Neutrophil (primary cell): ENCODE measurements around the gene PGM2L1.

ENCODE experiments used
- H3K27ac ChIP-seq: fragments of 200-600 bp; sonication (generic); 2 replicates; pipeline ENCODE4 v1.5.1; 2016; ENCODE audit warnings: mild to moderate bottlenecking, moderate library complexity
- H3K27me3 ChIP-seq: fragments of 200-600 bp; sonication (generic); 2 replicates; pipeline ENCODE4 v1.6.0; 2016; ENCODE audit warnings: mild to moderate bottlenecking
- H3K36me3 ChIP-seq: fragments of 200-600 bp; sonication (generic); 2 replicates; pipeline ENCODE4 v1.5.1; 2017
- H3K4me1 ChIP-seq, 2 experiments: fragments of 200-600 bp in 1 of 2; sonication (generic) in 1 of 2; 1 replicate in 1 of 2; 2 replicates in 1 of 2; pipeline versions ENCODE4 v1.5.1 to v1.6.1; 2013 to 2016; ENCODE audit warnings: low read depth in 1 of 2, low read length in 1 of 2, mild to moderate bottlenecking in 1 of 2, moderate library complexity in 1 of 2; ENCODE audit not compliant: control insufficient read depth in 1 of 2, insufficient read depth in 1 of 2
- H3K4me3 ChIP-seq, 2 experiments: fragments of 200-600 bp in 1 of 2; sonication (generic) in 1 of 2; 1 replicate in 1 of 2; 2 replicates in 1 of 2; pipeline ENCODE4 v1.5.1; 2013 to 2016; ENCODE audit warnings: low read depth in 1 of 2, low read length in 1 of 2, mild to moderate bottlenecking in 1 of 2, moderate library complexity in 1 of 2
- H3K9me3 ChIP-seq: fragments of 200-600 bp; sonication (generic); 2 replicates; pipeline ENCODE4 v1.5.1; 2016
- TF ChIP-seq, protein P1 (sequence below): fragments of 200-600 bp; sonication (generic); IDR thresholded peaks from 2 replicates; pipeline ENCODE4 v1.5.1; 2016; ENCODE audit warnings: antibody characterized with exemption

Gene PGM2L1

GRCh38 chr11:74412733-74413359, 14.6 kb upstream of the PGM2L1 start:
- Histone ChIP-seq H3K27ac (no peak overlapping the region), H3K27me3 (no peaks in the 10 kb centered on the region), H3K9me3 (no peaks in the 10 kb centered on the region), H3K4me1 (no peaks in the 10 kb centered on the region), H3K36me3 (no peaks in the 10 kb centered on the region), H3K4me3 (no peak overlapping the region)
- TF ChIP-seq, protein P1, sequence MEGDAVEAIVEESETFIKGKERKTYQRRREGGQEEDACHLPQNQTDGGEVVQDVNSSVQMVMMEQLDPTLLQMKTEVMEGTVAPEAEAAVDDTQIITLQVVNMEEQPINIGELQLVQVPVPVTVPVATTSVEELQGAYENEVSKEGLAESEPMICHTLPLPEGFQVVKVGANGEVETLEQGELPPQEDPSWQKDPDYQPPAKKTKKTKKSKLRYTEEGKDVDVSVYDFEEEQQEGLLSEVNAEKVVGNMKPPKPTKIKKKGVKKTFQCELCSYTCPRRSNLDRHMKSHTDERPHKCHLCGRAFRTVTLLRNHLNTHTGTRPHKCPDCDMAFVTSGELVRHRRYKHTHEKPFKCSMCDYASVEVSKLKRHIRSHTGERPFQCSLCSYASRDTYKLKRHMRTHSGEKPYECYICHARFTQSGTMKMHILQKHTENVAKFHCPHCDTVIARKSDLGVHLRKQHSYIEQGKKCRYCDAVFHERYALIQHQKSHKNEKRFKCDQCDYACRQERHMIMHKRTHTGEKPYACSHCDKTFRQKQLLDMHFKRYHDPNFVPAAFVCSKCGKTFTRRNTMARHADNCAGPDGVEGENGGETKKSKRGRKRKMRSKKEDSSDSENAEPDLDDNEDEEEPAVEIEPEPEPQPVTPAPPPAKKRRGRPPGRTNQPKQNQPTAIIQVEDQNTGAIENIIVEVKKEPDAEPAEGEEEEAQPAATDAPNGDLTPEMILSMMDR = no peak

- H3K9me3 ChIP-seq = no peaks in the 10 kb centered on the region
- H3K27me3 ChIP-seq = no peaks in the 10 kb centered on the region
- no peak overlapping the region for H3K4me3 ChIP-seq
- TF ChIP-seq, protein P1 = no peak
- H3K36me3 ChIP-seq = no peaks in the 10 kb centered on the region
- no peak overlapping the region for H3K27ac ChIP-seq
- H3K4me1 ChIP-seq = no peaks in the 10 kb centered on the region
Observed at GRCh38 chr11:74412321-74412720, 14.1 kb upstream of the PGM2L1 start.

- Histone ChIP-seq H3K9me3 (no peaks in the 10 kb centered on the region), H3K4me1 (no peaks in the 10 kb centered on the region), H3K27ac (no peak overlapping the region), H3K4me3 (no peak overlapping the region), H3K27me3 (no peaks in the 10 kb centered on the region), H3K36me3 (no peaks in the 10 kb centered on the region)
- TF ChIP-seq, protein P1 = no peak
Observed at GRCh38 chr11:74409633-74410032, 11.4 kb upstream of the PGM2L1 start.

DNA sequence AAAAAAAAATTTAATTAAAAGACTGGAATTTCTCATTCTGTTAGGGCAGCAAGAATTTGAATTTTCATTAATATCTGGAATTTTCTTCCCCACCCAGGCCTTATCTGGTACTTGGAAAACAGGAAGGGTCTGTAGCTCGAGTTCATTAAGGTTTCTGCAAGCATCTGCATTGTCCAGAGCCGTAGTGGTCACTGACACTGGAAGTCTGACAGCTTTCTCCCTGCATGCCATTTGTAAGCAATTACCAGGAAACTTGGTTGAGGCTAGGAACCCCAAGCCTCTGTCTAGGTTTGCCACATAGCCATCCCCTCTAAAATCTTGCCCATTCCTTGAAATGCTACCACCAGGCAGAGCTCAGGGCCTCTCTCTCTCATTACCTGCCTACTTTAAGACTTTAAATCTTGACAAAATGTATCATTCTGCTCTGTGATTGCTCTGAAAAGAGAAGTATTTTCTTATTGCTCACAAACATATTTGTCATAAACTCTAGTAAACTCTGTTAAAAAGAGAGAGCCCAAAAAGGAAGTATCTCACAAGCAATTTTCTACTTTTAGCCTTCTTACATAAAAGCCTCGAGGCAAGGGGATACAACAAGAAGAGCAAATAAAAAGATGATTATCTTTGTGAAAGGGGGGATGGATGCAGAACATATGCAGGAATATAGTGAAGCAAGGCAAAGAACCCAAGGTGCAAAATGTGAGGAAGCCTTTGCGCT, 5.5 kb upstream of the PGM2L1 start:
- Histone ChIP-seq H3K27ac (no peak overlapping the region), H3K9me3 (no peaks in the 10 kb centered on the region), H3K36me3 (no peaks in the 10 kb centered on the region), H3K27me3 (no peaks in the 10 kb centered on the region), H3K4me1 (peaks cover 6 to 7% of the 10 kb centered on the region in 2 experiments), H3K4me3 (no peak overlapping the region)
- TF ChIP-seq, protein P1 = no peak

DNA sequence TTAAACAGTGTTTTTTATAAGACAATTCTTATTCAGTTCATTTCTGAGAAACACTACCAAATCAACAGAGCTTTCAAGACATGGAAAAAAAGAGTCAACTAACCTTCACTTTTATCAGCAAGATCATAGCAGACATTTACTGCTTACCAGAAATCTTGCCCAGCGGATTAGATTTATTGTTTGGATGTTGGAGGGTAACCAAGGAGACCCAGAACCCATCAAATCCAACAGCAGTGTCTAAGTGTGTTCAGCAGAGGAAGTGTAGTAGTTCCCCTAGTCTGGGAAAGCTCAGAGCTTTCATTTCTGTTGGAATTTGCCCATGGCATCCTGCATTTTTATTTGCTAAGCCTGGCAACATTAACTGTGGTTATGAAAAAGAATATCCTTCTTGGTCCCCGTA, 2.4 kb upstream of the PGM2L1 start:
- Histone ChIP-seq H3K27ac (no peak overlapping the region), H3K4me1 (peaks cover 14 to 16% of the 10 kb centered on the region in 2 experiments), H3K36me3 (no peaks in the 10 kb centered on the region), H3K27me3 (no peaks in the 10 kb centered on the region), H3K9me3 (no peaks in the 10 kb centered on the region), H3K4me3 (no peak overlapping the region)
- TF ChIP-seq, protein P1 = no peak
